HL-60 (cell line): ENCODE measurements around the gene ASCC2.
A peak's percentile ranks its signal among the peaks of the same experiment; 100 is the strongest.

Source experiments
- DNase-seq, 2 experiments: peaks; one replicate each; pipeline ENCODE4 v3.0.0-alpha.2; 2010 to 2020; ENCODE audit warnings: low read depth in 1 of 2, low spot score in 1 of 2
- H3K27ac ChIP-seq: fragments of 250-450 bp; sonication (Bioruptor Pico); replicated peaks from 2 replicates; pipeline ENCODE4 v1.5.1; 2020; ENCODE audit warnings: mild to moderate bottlenecking, moderate library complexity
- H3K27me3 ChIP-seq: fragments of 250-450 bp; sonication (Bioruptor Pico); 2 replicates; pipeline ENCODE4 v1.5.1; 2021; ENCODE audit warnings: mild to moderate bottlenecking, moderate library complexity; ENCODE audit not compliant: insufficient read depth, poor library complexity, severe bottlenecking
- H3K4me3 ChIP-seq: replicated peaks from 2 replicates; pipeline ENCODE4 v1.5.1; 2011; ENCODE audit warnings: mild to moderate bottlenecking, control low read depth, low read length; ENCODE audit not compliant: insufficient read depth
- CTCF ChIP-seq: IDR thresholded peaks from one replicate; pipeline ENCODE4 v1.5.1; 2011; ENCODE audit warnings: low read length, control low read depth, inconsistent platforms; ENCODE audit not compliant: insufficient read depth
- GABPA ChIP-seq: IDR thresholded peaks from 2 replicates; pipeline ENCODE4 v1.6.1; 2012; ENCODE audit warnings: low read depth
- POLR2AphosphoS5 ChIP-seq: IDR thresholded peaks from 2 replicates; pipeline ENCODE4 v1.6.1; 2012; ENCODE audit warnings: low read depth
- REST ChIP-seq: IDR thresholded peaks from 2 replicates; pipeline ENCODE4 v1.6.1; 2012; ENCODE audit warnings: low read depth; ENCODE audit not compliant: insufficient replicate concordance
- SPI1 ChIP-seq: IDR thresholded peaks from 2 replicates; pipeline ENCODE4 v1.6.1; 2012; ENCODE audit warnings: low read depth, mild to moderate bottlenecking, borderline replicate concordance
- long read RNA-seq: library from polyadenylated mRNA; unstranded; transcript quantifications from one replicate; pipeline ENCODE4 v2.0.0, GENCODE V29; 2020

Gene ASCC2
- long read RNA-seq, transcript ASCC2-201 (20 exons, 2,793 nt) = major isoform, 275 of 621 reads
- long read RNA-seq, transcript ASCC2-202 (21 exons, 2,823 nt) = minor isoform, 65 of 621 reads
- long read RNA-seq, partial matches to known transcripts = 46 of 621 reads
- long read RNA-seq, other reads (novel, unspliced or antisense) = 235 of 621 reads

- H3K27ac ChIP-seq = peak within 1 kb of the TSS; percentile 66
- H3K27me3 ChIP-seq = no peaks in the 10 kb centered on the region
- peak; percentile 96 to 100 for DNase-seq
- H3K4me3 ChIP-seq = peak within 1 kb of the TSS; percentile 70
- TF ChIP-seq POLR2AphosphoS5 (peak; percentile 49; the same call in 1 of the 2 replicates), REST (peak; percentile 42), SPI1 (peak; percentile 71; the same call in 1 of the 2 replicates), CTCF (no peak), GABPA (peak; percentile 75)
Observed at GRCh38 chr22:29837741-29838598, at the start of gene ASCC2. Gene ASCC2 (minus strand): TSS chr22:29838274. CDS start chr22:29832325, 5,949 bp downstream.

GRCh38 chr22:29887358-29887757 is 49.3 kb upstream of the ASCC2 start:
- TF ChIP-seq REST (no peak), CTCF (no peak), GABPA (no peak), POLR2AphosphoS5 (no peak), SPI1 (no peak)
- H3K4me3 ChIP-seq = no peak overlapping the region
- H3K27me3 ChIP-seq = no peaks in the 10 kb centered on the region
- peak overlapping the region; percentile 55 for H3K27ac ChIP-seq
- peak in 1 of 2 experiments; percentile 10 for DNase-seq

GRCh38 chr22:29886596-29886995 is 48.5 kb upstream of the ASCC2 start:
- no peaks in the 10 kb centered on the region for H3K27me3 ChIP-seq
- TF ChIP-seq SPI1 (peak; percentile 13; the same call in 1 of the 2 replicates), POLR2AphosphoS5 (no peak; the same call in 1 of the 2 replicates)
- DNase-seq = peak; percentile 48 to 94
- H3K4me3 ChIP-seq = peak overlapping the region; percentile 14; the same call in 1 of the 2 replicates
- H3K27ac ChIP-seq = peak overlapping the region; percentile 55

GRCh38 chr22:29885610-29886009 is 47.5 kb upstream of the ASCC2 start:
- H3K27ac ChIP-seq = peak overlapping the region; percentile 55
- TF ChIP-seq REST (no peak), GABPA (no peak), SPI1 (no peak), POLR2AphosphoS5 (no peak), CTCF (no peak)
- no peak for DNase-seq
- H3K27me3 ChIP-seq = no peaks in the 10 kb centered on the region
- H3K4me3 ChIP-seq = peak overlapping the region; percentile 10
